HepG2 (cell line): Measurements from ENCODE around the gene DAAM2. TPM values are rescaled to one million over a fixed set of nuclear protein-coding genes. Genes with fewer than 3 reads are reported as not detected.

ENCODE experiments used
- ATAC-seq: fragments of 200-7000 bp; cut with Tn5 transposase; 3 replicates; pipeline ENCODE4 v1.9.1; 2020; ENCODE audit warnings: mild to moderate bottlenecking, moderate library complexity
- BruUV-seq: library from RNA; stranded (reverse); fragments of 400-500 nt; replicated peaks from 2 replicates; lab custom pipeline; 2021; lab: Mats Ljungman, UMichigan
- CTCF ChIA-PET: fragments of 300-600 bp; formaldehyde crosslinking; extraction: SDS; loops from one replicate; lab custom pipeline; 2021; ENCODE audit warnings: low total read pairs, inconsistent platforms, low intra/inter-chr PET ratio; lab: Yijun Ruan, JAX
- POLR2A ChIA-PET: fragments of 350-600 bp; sonication (Branson Sonifier 250); formaldehyde crosslinking; loops from one replicate; lab custom pipeline; 2020; ENCODE audit warnings: antibody characterized with exemption, inconsistent platforms; lab: Yijun Ruan, JAX
- DNase-seq: peaks from one replicate; pipeline ENCODE4 v3.0.0-alpha.2; 2015; ENCODE audit warnings: low spot score
- FAIRE-seq: peaks from 3 replicates; lab custom pipeline; 2011; peaks lifted over from hg19 to GRCh38; lab: Jason Lieb, UNC
- H2AFZ ChIP-seq: one replicate; pipeline ENCODE4 v1.6.1; 2011; ENCODE audit warnings: low read length, inconsistent platforms
- H3K27ac ChIP-seq: fragments of 300-600 bp; 3 replicates; pipeline ENCODE4 v1.8.0; 2011; ENCODE audit warnings: mixed run types, mild to moderate bottlenecking, mixed read lengths, low read length, inconsistent platforms; ENCODE audit not compliant: insufficient read depth; ENCODE audit errors: extremely low read length
- H3K27me3 ChIP-seq, 2 experiments: fragments of 200-600 bp in 1 of 2; 2 replicates in 1 of 2; 3 replicates in 1 of 2; pipeline versions ENCODE4 v1.6.0 to v1.8.0; 2011; ENCODE audit warnings: low read length in 2 of 2, mild to moderate bottlenecking in 2 of 2, moderate library complexity in 2 of 2, inconsistent platforms in 1 of 2; ENCODE audit not compliant: insufficient read depth in 2 of 2, control insufficient read depth in 1 of 2
- H3K36me3 ChIP-seq, 2 experiments: fragments of 200-600 bp in 1 of 2; replicated peaks in 1 of 2; 2 replicates in 1 of 2; 3 replicates in 1 of 2; pipeline versions ENCODE4 v1.5.1 to v1.8.0; 2011; ENCODE audit warnings: low read length in 2 of 2, inconsistent platforms in 1 of 2; ENCODE audit not compliant: insufficient read depth in 2 of 2, control insufficient read depth in 1 of 2
- H3K4me1 ChIP-seq: 2 replicates; pipeline ENCODE4 v1.5.1; 2012; ENCODE audit warnings: low read length, inconsistent platforms; ENCODE audit not compliant: insufficient read depth
- H3K4me2 ChIP-seq: 2 replicates; pipeline ENCODE4 v1.6.0; 2011; ENCODE audit warnings: low read depth, low read length, inconsistent platforms
- H3K4me3 ChIP-seq, 3 experiments: fragments of 200-600 bp in 1 of 3; sonication (generic), shearing (Covaris generic) in 1 of 3; replicated peaks in 1 of 3; 2 replicates each; pipeline ENCODE4 v1.5.1; 2011 to 2016; ENCODE audit warnings: low read length in 3 of 3, inconsistent platforms in 2 of 3, low read depth in 2 of 3, mild to moderate bottlenecking in 2 of 3, control low read depth in 1 of 3, mixed read lengths in 1 of 3; ENCODE audit not compliant: insufficient read depth in 1 of 3
- H3K79me2 ChIP-seq: one replicate; pipeline ENCODE4 v1.6.1; 2011; ENCODE audit warnings: low read length, inconsistent platforms; ENCODE audit not compliant: insufficient read depth
- H3K9ac ChIP-seq: 2 replicates; pipeline ENCODE4 v1.6.0; 2011; ENCODE audit warnings: mild to moderate bottlenecking, low read depth, low read length, inconsistent platforms; ENCODE audit not compliant: insufficient read depth
- H3K9me3 ChIP-seq: 2 replicates; pipeline ENCODE4 v1.5.1; 2012; ENCODE audit warnings: mild to moderate bottlenecking, low read length
- H4K20me1 ChIP-seq: 2 replicates; pipeline ENCODE4 v1.6.0; 2011; ENCODE audit warnings: inconsistent platforms, mild to moderate bottlenecking, low read length, moderate library complexity; ENCODE audit not compliant: insufficient read depth
- BCL6 ChIP-seq: IDR thresholded peaks from 2 replicates; pipeline ENCODE4 v1.6.1; 2016; ENCODE audit warnings: missing genetic modification reagents, missing compliant biosample characterization
- CREM ChIP-seq, 2 experiments: sonication (generic) in 1 of 2; formaldehyde crosslinking in 1 of 2; IDR thresholded peaks; 2 replicates each; pipeline versions ENCODE4 v1.4.0 to v1.6.1; 2016 to 2020; ENCODE audit warnings: antibody characterized with exemption in 1 of 2, mild to moderate bottlenecking in 1 of 2, missing genetic modification reagents in 1 of 2
- ELF3 ChIP-seq: IDR thresholded peaks from 2 replicates; pipeline ENCODE4 v1.6.1; 2016; ENCODE audit warnings: missing genetic modification reagents, missing compliant biosample characterization
- LCORL ChIP-seq, 2 experiments: fragments of 450-650 bp in 1 of 2; sonication (generic) in 1 of 2; formaldehyde crosslinking in 1 of 2; IDR thresholded peaks; 2 replicates each; pipeline versions ENCODE4 v1.5.0 to v1.6.1; 2017 to 2020; ENCODE audit warnings: antibody characterized with exemption in 1 of 2, missing genetic modification reagents in 1 of 2
- MXD4 ChIP-seq: IDR thresholded peaks from 2 replicates; pipeline ENCODE4 v1.6.1; 2016; ENCODE audit warnings: mild to moderate bottlenecking, missing biosample characterization, missing genetic modification reagents
- NFRKB ChIP-seq: fragments of 450-650 bp; IDR thresholded peaks from 2 replicates; pipeline ENCODE4 v1.6.1; 2017
- SAFB2 ChIP-seq: sonication (generic); formaldehyde crosslinking; IDR thresholded peaks from 2 replicates; pipeline ENCODE4 v1.5.1; 2020; ENCODE audit warnings: missing genetic modification reagents, low read depth, mild to moderate bottlenecking, borderline replicate concordance
- SMARCC2 ChIP-seq: fragments of 450-650 bp; IDR thresholded peaks from 2 replicates; pipeline ENCODE4 v1.6.1; 2017; ENCODE audit warnings: antibody characterized with exemption, mild to moderate bottlenecking
- ZNF24 ChIP-seq: fragments of 450-650 bp; IDR thresholded peaks from 2 replicates; pipeline ENCODE4 v1.6.1; 2017; ENCODE audit warnings: antibody characterized with exemption, mild to moderate bottlenecking
- ZNF260 ChIP-seq: sonication (generic); formaldehyde crosslinking; IDR thresholded peaks from 2 replicates; pipeline ENCODE4 v1.4.0; 2020; ENCODE audit warnings: missing genetic modification reagents, low read depth, mild to moderate bottlenecking, borderline replicate concordance
- WGBS: methylation state at CpG from one replicate; pipeline ENCODE4 v1.1.6; 2017; ENCODE audit warnings: low lambda C conversion rate; 5-methylcytosine and 5-hydroxymethylcytosine counted together
- in situ Hi-C: cut with HindIII; loops from 2 replicates; pipeline ENCODE4 v1.10.0; 2017; ENCODE audit warnings: low pct_unique_long_range_greater_than_20kb; ENCODE audit not compliant: extremely low pct_ligation_motif_present
- intact Hi-C: fragments of 100-400 bp; cut with micrococcal nuclease; formaldehyde crosslinking; loops from one replicate; pipeline ENCODE4 v1.10.0; 2022; ENCODE audit not compliant: unreplicated experiment
- polyA plus RNA-seq, 8 experiments: library from polyadenylated mRNA; depleted of rRNA in 3 of 8; stranded (reverse) in 7 of 8; unstranded in 1 of 8; fragments of >200 nt; fragmentation: Illumina TruSeq in 4 of 8; extraction: Trizol in 4 of 8; gene quantifications; 2 replicates each; pipeline versions ENCODE4 v1.2.1 to v1.2.3, GENCODE V29; 2011 to 2016; ENCODE audit warnings: low read depth in 4 of 8, missing spikeins in 1 of 8, mixed read lengths in 1 of 8; ENCODE audit not compliant: insufficient read depth in 1 of 8
- total RNA-seq, 5 experiments: library from RNA; depleted of rRNA; stranded (reverse); fragments of >200 nt; fragmentation: Illumina TruSeq; extraction: Trizol; gene quantifications; 2 replicates each; pipeline ENCODE4 v1.2.3, GENCODE V29; 2016; ENCODE audit warnings: low read depth in 1 of 5

The DAAM2 gene
- total and polyA plus RNA-seq, 2 of the 13 experiments (the other 11 are each of a cell fraction or from before 2014, with no cell fraction given), result 0.01 TPM; not detected in 1

DNA sequence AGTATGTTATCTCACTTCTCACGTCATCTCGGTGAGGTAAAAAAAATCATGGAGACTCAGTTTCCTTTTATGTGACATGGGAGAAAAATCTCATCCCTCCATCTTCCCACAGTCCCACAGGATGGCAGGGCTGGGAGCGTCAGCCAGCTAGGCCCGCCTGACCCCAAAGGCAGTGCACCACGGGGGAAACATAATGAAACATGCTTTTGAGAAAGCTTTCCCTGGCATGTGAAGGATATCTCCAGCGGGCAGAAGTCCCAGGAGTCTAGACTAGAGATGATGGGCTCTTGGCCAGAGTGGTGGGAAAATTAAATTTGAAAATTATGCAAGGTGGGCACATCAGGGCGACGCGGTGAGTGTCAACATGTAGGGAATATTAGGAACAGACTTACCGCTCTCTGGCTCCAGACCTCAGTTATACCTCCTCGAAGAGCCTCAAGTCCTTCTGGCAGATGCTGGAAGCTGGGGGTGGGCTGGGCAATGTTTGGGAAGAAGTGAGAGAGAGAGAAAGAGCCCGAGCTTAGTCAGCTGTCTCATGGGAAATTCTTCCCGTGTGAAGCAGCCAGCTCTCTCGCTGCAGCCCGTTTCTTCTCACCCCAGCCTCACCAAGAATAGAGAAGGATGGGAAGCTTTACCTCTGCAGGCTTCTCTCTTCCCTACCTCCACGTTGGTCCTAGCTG lies 89.8 kb downstream of the DAAM2 start:
- H3K79me2 ChIP-seq, result no peaks in the 10 kb centered on the region
- intact Hi-C loops, result no loop called here
- H2AFZ ChIP-seq, result no peak overlapping the region
- no TSS peak for BruUV-seq
- no peak overlapping the region for H3K4me2 ChIP-seq
- H3K9ac ChIP-seq, result no peak overlapping the region
- H3K27me3 ChIP-seq, result peaks cover 0 to 7% of the 10 kb centered on the region in 2 experiments; a peak in 2 of 5 replicates
- ChIA-PET CTCF (no interaction called here), POLR2A (no interaction called here)
- H3K36me3 ChIP-seq, result no peaks in the 10 kb centered on the region
- WGBS, result 56% methylated on average over 16 of the region's 16 CpGs
- TF ChIP-seq ZNF24 (no peak), NFRKB (no peak), LCORL (IDR thresholded peaks at IDR 0.05) (no peak), LCORL (CRISPR knock-in tag; IDR thresholded peaks at IDR 0.05) (no peak), CREM (IDR thresholded peaks at IDR 0.05) (no peak), CREM (CRISPR knock-in tag; IDR thresholded peaks at IDR 0.05) (no peak), SAFB2 (CRISPR knock-in tag) (no peak), SMARCC2 (no peak), ELF3 (no peak), BCL6 (no peak), MXD4 (no peak), ZNF260 (no peak)
- no peaks in the 10 kb centered on the region for H3K9me3 ChIP-seq
- DNase-seq (no peak), FAIRE-seq (no peak), ATAC-seq (no peak)
- peaks cover 12% of the 10 kb centered on the region for H3K4me1 ChIP-seq
- no peak overlapping the region for H3K4me3 ChIP-seq
- in situ Hi-C loops, result loop anchor here (10.0 kb wide), 1 partner anchor 527 kb away; no protein-coding TSS in a partner anchor
- no peak overlapping the region for H3K27ac ChIP-seq
- H4K20me1 ChIP-seq, result no peaks in the 10 kb centered on the region
